PFSK-1 (cell line): Measurements from ENCODE around the gene LUZP2.

Experiments
- FOXP2 ChIP-seq: optimal IDR thresholded peaks from 2 replicates; pipeline ENCODE3; 2011; ENCODE audit warnings: borderline replicate concordance, control low read depth, inconsistent platforms; ENCODE audit not compliant: insufficient read depth; ENCODE audit errors: extremely low read length, extremely low read depth
- POLR2AphosphoS5 ChIP-seq: IDR thresholded peaks from 2 replicates; pipeline ENCODE4 v1.6.1; 2012; ENCODE audit warnings: low read depth, mild to moderate bottlenecking, control low read depth, low read length, moderate library complexity
- REST ChIP-seq, 2 experiments: IDR thresholded peaks; 2 replicates each; pipeline versions ENCODE4 v1.6.1 to v1.8.0; 2011 to 2012; ENCODE audit warnings: low read depth in 2 of 2, low read length in 2 of 2, control low read depth in 1 of 2, inconsistent platforms in 1 of 2, mild to moderate bottlenecking in 1 of 2, moderate library complexity in 1 of 2; ENCODE audit not compliant: insufficient read depth in 1 of 2
- SIN3A ChIP-seq: IDR thresholded peaks from 2 replicates; pipeline ENCODE4 v1.6.1; 2012; ENCODE audit warnings: mild to moderate bottlenecking, low read length, moderate library complexity, borderline replicate concordance; ENCODE audit not compliant: insufficient read depth
- TAF1 ChIP-seq: IDR thresholded peaks from 2 replicates; pipeline ENCODE4 v1.6.1; 2012; ENCODE audit warnings: low read length, control low read depth, borderline replicate concordance; ENCODE audit not compliant: insufficient read depth

The LUZP2 gene

GRCh38 chr11:24704716-24705115, 207.9 kb downstream of the LUZP2 start:
- no peak for TF ChIP-seq POLR2AphosphoS5
- TF ChIP-seq TAF1, result no peak
- no peak for TF ChIP-seq SIN3A
- no peak for TF ChIP-seq FOXP2
- TF ChIP-seq REST (IDR thresholded peaks at IDR 0.05; ENCODE audit: insufficient read depth in 1 of 2, low read depth in 2 of 2, low read length in 2 of 2), result no peak

GRCh38 chr11:24705474-24705873, 208.6 kb downstream of the LUZP2 start:
- TF ChIP-seq TAF1 (no peak), FOXP2 (no peak), SIN3A (no peak), REST (IDR thresholded peaks at IDR 0.05; ENCODE audit: insufficient read depth in 1 of 2, low read depth in 2 of 2, low read length in 2 of 2) (no peak)

GRCh38 chr11:24708616-24709015, 211.8 kb downstream of the LUZP2 start:
- TF ChIP-seq TAF1, result no peak

- TF ChIP-seq FOXP2 (no peak), SIN3A (no peak), POLR2AphosphoS5 (no peak), REST (IDR thresholded peaks at IDR 0.05; ENCODE audit: insufficient read depth in 1 of 2, low read depth in 2 of 2, low read length in 2 of 2) (no peak), TAF1 (no peak)
Measured at GRCh38 chr11:24709928-24710565, 213.2 kb downstream of the LUZP2 start.

GRCh38 chr11:24714601-24715000, 217.7 kb downstream of the LUZP2 start:
- no peak for TF ChIP-seq REST (IDR thresholded peaks at IDR 0.05; ENCODE audit: insufficient read depth in 1 of 2, low read depth in 2 of 2, low read length in 2 of 2)
- no peak for TF ChIP-seq TAF1
- no peak for TF ChIP-seq POLR2AphosphoS5
- TF ChIP-seq SIN3A, result no peak
- TF ChIP-seq FOXP2, result no peak

- no peak for TF ChIP-seq SIN3A
- no peak for TF ChIP-seq TAF1
- no peak for TF ChIP-seq POLR2AphosphoS5
- no peak for TF ChIP-seq FOXP2
- no peak for TF ChIP-seq REST (IDR thresholded peaks at IDR 0.05; ENCODE audit: insufficient read depth in 1 of 2, low read depth in 2 of 2, low read length in 2 of 2)
Measured at GRCh38 chr11:24716403-24716802, 219.6 kb downstream of the LUZP2 start.
